Measurements from ENCODE around the gene RPS26.
"Not testable (repeated sequence)": the region's sequence is repeated elsewhere in the genome, so short reads cannot be mapped to it uniquely, and the experiment has no call there.

Gene RPS26

GRCh38 chr12:56041552-56042429 lies at the start of gene RPS26:
RPS26 (plus strand) TSS chr12:56041918; CDS start chr12:56042167, 249 bp downstream.
- H3K9me3 Mint-ChIP-seq: no peaks in the 10 kb centered on the region
- peaks cover 46% of the 10 kb centered on the region for H3K36me3 Mint-ChIP-seq (ENCODE audit: low read depth)
- H3K27ac Mint-ChIP-seq: peak within 1 kb of the TSS; percentile 97
- H3K27me3 Mint-ChIP-seq (ENCODE audit: low read depth): no peaks in the 10 kb centered on the region
- H3K4me3 Mint-ChIP-seq: peak within 1 kb of the TSS; percentile 99
- peaks cover 47% of the 10 kb centered on the region for H3K4me1 Mint-ChIP-seq (ENCODE audit: low read depth)

GRCh38 chr12:55993230-55993853 lies 48.4 kb upstream of the RPS26 start:
- peaks cover 46% of the 10 kb centered on the region for H3K36me3 Mint-ChIP-seq (ENCODE audit: low read depth)
- H3K4me3 Mint-ChIP-seq: no peak overlapping the region
- no peaks in the 10 kb centered on the region for H3K9me3 Mint-ChIP-seq
- H3K27me3 Mint-ChIP-seq (ENCODE audit: low read depth): no peaks in the 10 kb centered on the region
- peaks cover 19% of the 10 kb centered on the region for H3K4me1 Mint-ChIP-seq (ENCODE audit: low read depth)
- H3K27ac Mint-ChIP-seq: peak overlapping the region; percentile 36

- peaks cover 37% of the 10 kb centered on the region for H3K36me3 Mint-ChIP-seq (ENCODE audit: low read depth)
- H3K4me3 Mint-ChIP-seq: no peak overlapping the region
- no peaks in the 10 kb centered on the region for H3K27me3 Mint-ChIP-seq (ENCODE audit: low read depth)
- no peaks in the 10 kb centered on the region for H3K9me3 Mint-ChIP-seq
- H3K4me1 Mint-ChIP-seq (ENCODE audit: low read depth): peaks cover 24% of the 10 kb centered on the region
- no peak overlapping the region for H3K27ac Mint-ChIP-seq
Measured at GRCh38 chr12:55995366-55995765, 46.4 kb upstream of the RPS26 start.

- Mint-ChIP-seq H3K4me3 (peak overlapping the region; percentile 79), H3K27ac (peak overlapping the region; percentile 26), H3K27me3 (ENCODE audit: low read depth) (no peaks in the 10 kb centered on the region), H3K36me3 (ENCODE audit: low read depth) (peaks cover 28% of the 10 kb centered on the region), H3K9me3 (no peaks in the 10 kb centered on the region), H3K4me1 (ENCODE audit: low read depth) (peaks cover 24% of the 10 kb centered on the region)
Measured at GRCh38 chr12:55996201-55996714, 45.5 kb upstream of the RPS26 start.

GRCh38 chr12:55996715-55997534 lies 44.8 kb upstream of the RPS26 start, which contains the start of gene SUOX:
SUOX (plus strand) TSS chr12:55997276; CDS start chr12:56002222, 4,946 bp downstream.
- Mint-ChIP-seq H3K4me3 (peak within 1 kb of the TSS; percentile 79), H3K9me3 (no peaks in the 10 kb centered on the region), H3K27ac (peak within 1 kb of the TSS; percentile 26), H3K4me1 (ENCODE audit: low read depth) (peaks cover 24% of the 10 kb centered on the region), H3K27me3 (ENCODE audit: low read depth) (no peaks in the 10 kb centered on the region), H3K36me3 (ENCODE audit: low read depth) (peaks cover 23% of the 10 kb centered on the region)

GRCh38 chr12:55997535-55997859 lies 44.2 kb upstream of the RPS26 start:
- Mint-ChIP-seq H3K36me3 (ENCODE audit: low read depth) (peaks cover 18% of the 10 kb centered on the region), H3K27me3 (ENCODE audit: low read depth) (no peaks in the 10 kb centered on the region), H3K27ac (no peak overlapping the region), H3K4me3 (peak overlapping the region; percentile 79), H3K9me3 (no peaks in the 10 kb centered on the region), H3K4me1 (ENCODE audit: low read depth) (peaks cover 24% of the 10 kb centered on the region)

- H3K4me3 Mint-ChIP-seq; H3K27me3 Mint-ChIP-seq (ENCODE audit: low read depth); H3K9me3 Mint-ChIP-seq; H3K36me3 Mint-ChIP-seq (ENCODE audit: low read depth): not testable (repeated sequence)
- Mint-ChIP-seq H3K27ac (peak overlapping the region; percentile 45), H3K4me1 (ENCODE audit: low read depth) (peaks cover 22% of the 10 kb centered on the region)
Measured at GRCh38 chr12:55999522-55999921, 42.2 kb upstream of the RPS26 start.

- peaks cover 22% of the 10 kb centered on the region for H3K4me1 Mint-ChIP-seq (ENCODE audit: low read depth)
- not testable (repeated sequence) for H3K9me3 Mint-ChIP-seq; H3K27me3 Mint-ChIP-seq (ENCODE audit: low read depth); H3K27ac Mint-ChIP-seq; H3K4me3 Mint-ChIP-seq; H3K36me3 Mint-ChIP-seq (ENCODE audit: low read depth)
Measured at GRCh38 chr12:55999999-56000540, 41.6 kb upstream of the RPS26 start.

GRCh38 chr12:56001487-56002100 lies 40.1 kb upstream of the RPS26 start:
- Mint-ChIP-seq H3K36me3 (ENCODE audit: low read depth) (peaks cover 2% of the 10 kb centered on the region), H3K4me3 (no peak overlapping the region), H3K27me3 (ENCODE audit: low read depth) (no peaks in the 10 kb centered on the region), H3K4me1 (ENCODE audit: low read depth) (peaks cover 18% of the 10 kb centered on the region), H3K27ac (no peak overlapping the region), H3K9me3 (no peaks in the 10 kb centered on the region)

GRCh38 chr12:56003376-56003775 lies 38.3 kb upstream of the RPS26 start:
- not testable (repeated sequence) for H3K27me3 Mint-ChIP-seq (ENCODE audit: low read depth); H3K9me3 Mint-ChIP-seq; H3K36me3 Mint-ChIP-seq (ENCODE audit: low read depth); H3K4me3 Mint-ChIP-seq; H3K27ac Mint-ChIP-seq
- H3K4me1 Mint-ChIP-seq (ENCODE audit: low read depth): peaks cover 20% of the 10 kb centered on the region

GRCh38 chr12:56004211-56004610 lies 37.5 kb upstream of the RPS26 start:
- H3K36me3 Mint-ChIP-seq (ENCODE audit: low read depth): peaks cover 5% of the 10 kb centered on the region

GRCh38 chr12:56007564-56008559 lies 33.9 kb upstream of the RPS26 start:
- H3K27me3 Mint-ChIP-seq (ENCODE audit: low read depth): peaks cover 3% of the 10 kb centered on the region
- H3K27ac Mint-ChIP-seq: peak overlapping the region; percentile 90
- H3K4me3 Mint-ChIP-seq: peak overlapping the region; percentile 95
- peaks cover 20% of the 10 kb centered on the region for H3K4me1 Mint-ChIP-seq (ENCODE audit: low read depth)
- no peaks in the 10 kb centered on the region for H3K9me3 Mint-ChIP-seq
- peaks cover 8% of the 10 kb centered on the region for H3K36me3 Mint-ChIP-seq (ENCODE audit: low read depth)

More at GRCh38 chr12:56004211-56004610, 37.5 kb upstream of the RPS26 start:
- peaks cover 22% of the 10 kb centered on the region for H3K4me1 Mint-ChIP-seq (ENCODE audit: low read depth)
- H3K27me3 Mint-ChIP-seq (ENCODE audit: low read depth): peaks cover 3% of the 10 kb centered on the region
- no peak overlapping the region for H3K27ac Mint-ChIP-seq
- H3K4me3 Mint-ChIP-seq: no peak overlapping the region
- no peaks in the 10 kb centered on the region for H3K9me3 Mint-ChIP-seq

GRCh38 chr12:56010111-56010570 lies 31.6 kb upstream of the RPS26 start:
- Mint-ChIP-seq H3K4me1 (ENCODE audit: low read depth) (peaks cover 21% of the 10 kb centered on the region), H3K27ac (no peak overlapping the region), H3K4me3 (no peak overlapping the region), H3K9me3 (no peaks in the 10 kb centered on the region), H3K36me3 (ENCODE audit: low read depth) (peaks cover 8% of the 10 kb centered on the region), H3K27me3 (ENCODE audit: low read depth) (peaks cover 3% of the 10 kb centered on the region)
